Mammary epithelial cell (primary cell): ENCODE results near the gene CNTNAP4.

ENCODE experiments used
- EZH2 ChIP-seq: IDR thresholded peaks from 2 replicates; pipeline ENCODE4 v1.6.1; 2012; ENCODE audit warnings: low read length, inconsistent platforms, borderline replicate concordance
- TF ChIP-seq, protein P1 (sequence below), 2 donors: IDR thresholded peaks in 1 of 2; conservative IDR thresholded peaks in 1 of 2; 2 replicates each; pipeline ENCODE4 v1.5.1; 2011 to 2012; ENCODE audit warnings: inconsistent platforms in 2 of 2, low read length in 2 of 2, mild to moderate bottlenecking in 2 of 2, control low read depth in 1 of 2, low read depth in 1 of 2; ENCODE audit not compliant: insufficient read depth in 1 of 2; ENCODE audit errors: extremely low read depth in 1 of 2

DNA sequence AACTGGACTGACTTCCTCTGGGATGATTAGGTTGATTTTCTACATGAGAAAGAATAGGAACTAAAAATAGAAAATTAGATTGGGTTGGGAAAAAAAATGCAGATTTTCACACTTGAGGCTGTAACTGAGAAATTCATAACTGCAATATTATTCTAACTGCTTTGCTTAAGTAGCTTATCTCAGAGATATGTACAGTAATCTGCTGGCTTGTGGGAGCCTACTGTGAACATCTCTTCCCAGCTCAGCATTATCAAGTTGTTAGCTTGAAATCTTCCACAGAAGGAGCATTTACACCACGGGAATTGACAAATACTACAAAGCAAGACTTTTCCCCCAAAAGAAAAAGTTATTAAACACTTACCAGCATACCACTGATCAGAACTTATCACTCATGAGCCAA is 58.9 kb downstream of the CNTNAP4 start:
- TF ChIP-seq, protein P1, sequence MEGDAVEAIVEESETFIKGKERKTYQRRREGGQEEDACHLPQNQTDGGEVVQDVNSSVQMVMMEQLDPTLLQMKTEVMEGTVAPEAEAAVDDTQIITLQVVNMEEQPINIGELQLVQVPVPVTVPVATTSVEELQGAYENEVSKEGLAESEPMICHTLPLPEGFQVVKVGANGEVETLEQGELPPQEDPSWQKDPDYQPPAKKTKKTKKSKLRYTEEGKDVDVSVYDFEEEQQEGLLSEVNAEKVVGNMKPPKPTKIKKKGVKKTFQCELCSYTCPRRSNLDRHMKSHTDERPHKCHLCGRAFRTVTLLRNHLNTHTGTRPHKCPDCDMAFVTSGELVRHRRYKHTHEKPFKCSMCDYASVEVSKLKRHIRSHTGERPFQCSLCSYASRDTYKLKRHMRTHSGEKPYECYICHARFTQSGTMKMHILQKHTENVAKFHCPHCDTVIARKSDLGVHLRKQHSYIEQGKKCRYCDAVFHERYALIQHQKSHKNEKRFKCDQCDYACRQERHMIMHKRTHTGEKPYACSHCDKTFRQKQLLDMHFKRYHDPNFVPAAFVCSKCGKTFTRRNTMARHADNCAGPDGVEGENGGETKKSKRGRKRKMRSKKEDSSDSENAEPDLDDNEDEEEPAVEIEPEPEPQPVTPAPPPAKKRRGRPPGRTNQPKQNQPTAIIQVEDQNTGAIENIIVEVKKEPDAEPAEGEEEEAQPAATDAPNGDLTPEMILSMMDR (conservative IDR thresholded peaks at IDR 0.05 in 1 of 2, IDR thresholded peaks at IDR 0.05 in 1 of 2; ENCODE audit: extremely low read depth in 1 of 2, insufficient read depth in 1 of 2, low read depth in 1 of 2, low read length in 2 of 2), result no peak
- TF ChIP-seq EZH2, result no peak
